Coronary artery (tissue), 2 donors: ENCODE results near the gene SIK3.

Experiments
- DNase-seq: peaks from one replicate; pipeline ENCODE4 v3.0.0-alpha.2; 2017; ENCODE audit warnings: low spot score
- H3K27ac ChIP-seq, 2 donors: fragments of 200-600 bp; sonication (generic); one replicate each; pipeline ENCODE4 v1.5.1; 2016 to 2019
- H3K4me3 ChIP-seq: fragments of 200-600 bp; sonication (generic); 2 replicates; pipeline ENCODE4 v1.5.1; 2016; ENCODE audit warnings: mild to moderate bottlenecking, moderate library complexity
- CTCF ChIP-seq: fragments of 200-600 bp; sonication (generic); IDR thresholded peaks from one replicate; pipeline ENCODE4 v1.5.1; 2019; ENCODE audit warnings: antibody characterized with exemption

The SIK3 gene

GRCh38 chr11:116938471-116939070 is 159.7 kb downstream of the SIK3 start:
- Histone ChIP-seq H3K4me3 (no peak overlapping the region), H3K27ac (no peak overlapping the region)
- no peak for TF ChIP-seq CTCF
- DNase-seq, result no peak

- Histone ChIP-seq H3K4me3 (no peak overlapping the region), H3K27ac (no peak overlapping the region)
- DNase-seq, result no peak
- TF ChIP-seq CTCF, result no peak
These were observed 161.3 kb downstream of the SIK3 start for GRCh38 chr11:116936754-116937446.

- Histone ChIP-seq H3K27ac (no peak overlapping the region), H3K4me3 (no peak overlapping the region)
- no peak for TF ChIP-seq CTCF
- DNase-seq, result no peak
These were observed 162.7 kb downstream of the SIK3 start for GRCh38 chr11:116935514-116935913.

GRCh38 chr11:116935089-116935488 is 163.1 kb downstream of the SIK3 start:
- no peak overlapping the region for H3K4me3 ChIP-seq
- H3K27ac ChIP-seq, result no peak overlapping the region
- TF ChIP-seq CTCF, result no peak
- no peak for DNase-seq

GRCh38 chr11:116933961-116934360 is 164.3 kb downstream of the SIK3 start:
- Histone ChIP-seq H3K27ac (no peak overlapping the region), H3K4me3 (no peak overlapping the region)
- no peak for TF ChIP-seq CTCF
- no peak for DNase-seq

GRCh38 chr11:116932181-116932580 is 166.0 kb downstream of the SIK3 start:
- no peak overlapping the region for H3K4me3 ChIP-seq
- DNase-seq, result no peak
- H3K27ac ChIP-seq, result no peak overlapping the region
- TF ChIP-seq CTCF, result no peak
